ENCODE measurements around the gene PGAP1.

PGAP1 gene

GRCh38 chr2:196876364-196876763 is 50.1 kb downstream of the PGAP1 start:
- DNase-seq = no peak

GRCh38 chr2:196875414-196875813 is 51.1 kb downstream of the PGAP1 start:
- no peak for DNase-seq

GRCh38 chr2:196873511-196873910 is 53.0 kb downstream of the PGAP1 start:
- DNase-seq = no peak

GRCh38 chr2:196854629-196855028 is 71.9 kb downstream of the PGAP1 start:
- DNase-seq = no peak

GRCh38 chr2:196853301-196854087 is 73.0 kb downstream of the PGAP1 start:
- DNase-seq = no peak

- DNase-seq = no peak
Observed at GRCh38 chr2:196851088-196851487, 75.4 kb downstream of the PGAP1 start.

GRCh38 chr2:196849895-196850294 is 76.6 kb downstream of the PGAP1 start:
- DNase-seq = no peak

- no peak for DNase-seq
Observed at GRCh38 chr2:196846295-196846694, 80.2 kb downstream of the PGAP1 start.

- DNase-seq = no peak
Observed at GRCh38 chr2:196845371-196845770, 81.1 kb downstream of the PGAP1 start.

- DNase-seq = no peak
Observed at GRCh38 chr2:196840171-196840570, 86.3 kb downstream of the PGAP1 start.

- no peak for DNase-seq
Observed at GRCh38 chr2:196839574-196839973, 86.9 kb downstream of the PGAP1 start.

- DNase-seq = no peak
Observed at GRCh38 chr2:196836440-196836839, 90.1 kb downstream of the PGAP1 start.

GRCh38 chr2:196830701-196831100 is 95.8 kb downstream of the PGAP1 start:
- DNase-seq = no peak

- no peak for DNase-seq
Observed at GRCh38 chr2:196827356-196827755, 99.2 kb downstream of the PGAP1 start.

GRCh38 chr2:196823750-196824522 is 102.6 kb downstream of the PGAP1 start:
- no peak for DNase-seq

GRCh38 chr2:196821195-196821594 is 105.3 kb downstream of the PGAP1 start:
- no peak for DNase-seq

GRCh38 chr2:196809260-196809659 is 117.2 kb downstream of the PGAP1 start, which contains the start of gene C2orf66:
C2orf66 (minus strand) TSS chr2:196809355; CDS start chr2:196809336, 19 bp downstream.
- DNase-seq = no peak

- no peak for DNase-seq
Observed at GRCh38 chr2:196808083-196808665, 118.3 kb downstream of the PGAP1 start.

- no peak for DNase-seq
Observed at GRCh38 chr2:196804381-196804780, 122.1 kb downstream of the PGAP1 start.

- DNase-seq = no peak
Observed at GRCh38 chr2:196802401-196802800, 124.1 kb downstream of the PGAP1 start.

- no peak for DNase-seq
Observed at GRCh38 chr2:196801674-196802261, 124.7 kb downstream of the PGAP1 start.

- no peak for DNase-seq
Observed at GRCh38 chr2:196798980-196799379, 127.5 kb downstream of the PGAP1 start.

GRCh38 chr2:196792865-196793264 is 133.6 kb downstream of the PGAP1 start:
- DNase-seq = no peak
